Measurements from ENCODE around the gene CCDC33.

The CCDC33 gene

DNA sequence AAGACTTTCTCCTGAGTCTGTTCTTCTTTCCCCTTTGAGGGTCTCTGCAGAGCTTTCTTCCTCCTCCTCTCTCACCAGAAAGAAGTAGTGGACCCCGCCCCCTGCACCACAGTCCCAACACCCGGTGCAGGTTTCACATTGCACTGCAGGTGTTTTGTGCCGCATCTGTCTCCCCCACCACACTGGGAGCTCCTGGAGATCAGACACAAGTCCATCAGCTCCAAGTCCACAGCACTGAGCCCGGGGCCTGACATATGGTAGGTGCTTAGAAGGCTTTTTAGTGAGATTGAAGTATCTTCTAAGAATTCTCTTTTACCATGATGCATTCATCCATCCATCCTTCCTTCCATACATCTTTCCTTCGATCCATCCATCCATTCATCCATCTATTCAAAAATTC lies 43.4 kb upstream of the CCDC33 start:
- H3K36me3 ChIP-seq (replicated peaks; ENCODE audit: insufficient read depth, low read length), result no peaks in the 10 kb centered on the region
- H3K27me3 ChIP-seq (replicated peaks; ENCODE audit: insufficient read depth, low read length), result peaks cover 87% of the 10 kb centered on the region
- H3K4me3 ChIP-seq (ENCODE audit: low read length), result no peak overlapping the region
- no peaks in the 10 kb centered on the region for H3K4me1 ChIP-seq (ENCODE audit: low read length)
- no peak overlapping the region for H3K9ac ChIP-seq (ENCODE audit: low read length)
- no peaks in the 10 kb centered on the region for H3K9me3 ChIP-seq (replicated peaks; ENCODE audit: insufficient read depth, low read length)
- H3K9me2 ChIP-seq (replicated peaks; ENCODE audit: insufficient read depth, low read length), result no peaks in the 10 kb centered on the region
- DNase-seq, result no peak
- H3F3A ChIP-seq (ENCODE audit: insufficient read depth, low read length), result no peaks in the 10 kb centered on the region
- H3K27ac ChIP-seq (ENCODE audit: low read length), result no peak overlapping the region
- no peaks in the 10 kb centered on the region for H3K79me2 ChIP-seq (ENCODE audit: low read length)
- no peaks in the 10 kb centered on the region for H4K20me1 ChIP-seq (ENCODE audit: insufficient read depth, low read length)
- TF ChIP-seq EZH2 (optimal IDR thresholded peaks at IDR 0.05; ENCODE audit: low read depth, low read length) (no peak), EZH2phosphoT487 (IDR thresholded peaks at IDR 0.05; ENCODE audit: low read length) (no peak)
- TF ChIP-seq, protein P1, sequence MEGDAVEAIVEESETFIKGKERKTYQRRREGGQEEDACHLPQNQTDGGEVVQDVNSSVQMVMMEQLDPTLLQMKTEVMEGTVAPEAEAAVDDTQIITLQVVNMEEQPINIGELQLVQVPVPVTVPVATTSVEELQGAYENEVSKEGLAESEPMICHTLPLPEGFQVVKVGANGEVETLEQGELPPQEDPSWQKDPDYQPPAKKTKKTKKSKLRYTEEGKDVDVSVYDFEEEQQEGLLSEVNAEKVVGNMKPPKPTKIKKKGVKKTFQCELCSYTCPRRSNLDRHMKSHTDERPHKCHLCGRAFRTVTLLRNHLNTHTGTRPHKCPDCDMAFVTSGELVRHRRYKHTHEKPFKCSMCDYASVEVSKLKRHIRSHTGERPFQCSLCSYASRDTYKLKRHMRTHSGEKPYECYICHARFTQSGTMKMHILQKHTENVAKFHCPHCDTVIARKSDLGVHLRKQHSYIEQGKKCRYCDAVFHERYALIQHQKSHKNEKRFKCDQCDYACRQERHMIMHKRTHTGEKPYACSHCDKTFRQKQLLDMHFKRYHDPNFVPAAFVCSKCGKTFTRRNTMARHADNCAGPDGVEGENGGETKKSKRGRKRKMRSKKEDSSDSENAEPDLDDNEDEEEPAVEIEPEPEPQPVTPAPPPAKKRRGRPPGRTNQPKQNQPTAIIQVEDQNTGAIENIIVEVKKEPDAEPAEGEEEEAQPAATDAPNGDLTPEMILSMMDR (IDR thresholded peaks at IDR 0.05; ENCODE audit: low read length), result no peak
- H3K4me2 ChIP-seq (ENCODE audit: low read depth, low read length), result no peak overlapping the region
- no peak overlapping the region for H2AFZ ChIP-seq (ENCODE audit: low read length)

DNA sequence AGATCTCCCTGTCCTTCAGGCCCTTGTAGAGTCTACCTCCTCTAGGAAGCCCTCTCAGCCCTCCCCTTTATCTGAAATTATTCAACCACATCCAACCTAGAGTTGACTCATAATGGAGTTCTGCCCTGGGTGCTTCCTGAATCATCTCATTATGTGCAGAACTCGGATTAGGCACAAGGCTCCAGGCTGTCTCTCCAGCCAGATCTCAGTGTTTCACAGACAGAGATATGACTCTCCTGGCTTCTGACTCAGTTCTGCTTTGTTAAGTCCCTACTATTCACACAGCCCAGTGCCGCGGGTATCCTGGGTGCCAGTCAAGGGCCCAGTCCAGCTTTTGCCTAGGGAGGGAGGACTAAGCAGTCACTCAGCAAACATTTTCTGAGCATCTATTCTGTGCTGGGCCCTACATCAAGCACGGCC lies 42.8 kb upstream of the CCDC33 start:
- Histone ChIP-seq H3K4me2 (ENCODE audit: low read depth, low read length) (no peak overlapping the region), H3K27ac (ENCODE audit: low read length) (no peak overlapping the region)
- DNase-seq, result no peak

DNA sequence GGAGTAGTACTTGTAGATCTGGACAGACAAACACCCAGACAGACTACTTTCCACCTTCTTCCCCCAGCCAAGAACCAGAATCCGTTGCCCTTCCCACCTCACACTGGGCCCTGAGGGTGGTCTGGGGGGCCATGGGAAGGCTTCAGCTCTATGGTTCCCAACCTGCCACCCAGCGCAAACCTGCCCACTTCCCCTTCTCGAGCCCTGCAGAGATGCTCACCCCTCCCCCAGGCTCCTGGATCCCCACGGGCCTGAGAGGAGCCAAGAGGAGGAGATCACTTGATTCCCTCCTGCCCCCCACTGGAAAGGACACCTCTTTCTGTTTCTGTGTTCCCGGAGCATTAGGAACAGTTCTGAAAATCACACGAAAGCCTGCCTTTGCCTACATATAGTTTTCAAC lies 42.2 kb upstream of the CCDC33 start:
- no peak for DNase-seq
- Histone ChIP-seq H3K79me2 (ENCODE audit: low read length) (no peaks in the 10 kb centered on the region), H3K4me1 (ENCODE audit: low read length) (no peaks in the 10 kb centered on the region), H3F3A (ENCODE audit: insufficient read depth, low read length) (no peaks in the 10 kb centered on the region), H4K20me1 (ENCODE audit: insufficient read depth, low read length) (no peaks in the 10 kb centered on the region), H2AFZ (ENCODE audit: low read length) (no peak overlapping the region), H3K36me3 (replicated peaks; ENCODE audit: insufficient read depth, low read length) (no peaks in the 10 kb centered on the region), H3K9ac (ENCODE audit: low read length) (no peak overlapping the region), H3K27ac (ENCODE audit: low read length) (no peak overlapping the region), H3K27me3 (replicated peaks; ENCODE audit: insufficient read depth, low read length) (peaks cover 83% of the 10 kb centered on the region), H3K4me2 (ENCODE audit: low read depth, low read length) (no peak overlapping the region), H3K9me3 (replicated peaks; ENCODE audit: insufficient read depth, low read length) (no peaks in the 10 kb centered on the region), H3K9me2 (replicated peaks; ENCODE audit: insufficient read depth, low read length) (no peaks in the 10 kb centered on the region), H3K4me3 (ENCODE audit: low read length) (no peak overlapping the region)
- TF ChIP-seq, protein P1 (IDR thresholded peaks at IDR 0.05; ENCODE audit: low read length), result no peak
- TF ChIP-seq EZH2 (optimal IDR thresholded peaks at IDR 0.05; ENCODE audit: low read depth, low read length) (no peak), EZH2phosphoT487 (IDR thresholded peaks at IDR 0.05; ENCODE audit: low read length) (no peak)

More for the DNA sequence above, 42.8 kb upstream of the CCDC33 start:
- H3K9me3 ChIP-seq (replicated peaks; ENCODE audit: insufficient read depth, low read length), result no peaks in the 10 kb centered on the region
- no peak overlapping the region for H3K9ac ChIP-seq (ENCODE audit: low read length)
- H2AFZ ChIP-seq (ENCODE audit: low read length), result no peak overlapping the region
- no peaks in the 10 kb centered on the region for H3K79me2 ChIP-seq (ENCODE audit: low read length)
- no peaks in the 10 kb centered on the region for H3K9me2 ChIP-seq (replicated peaks; ENCODE audit: insufficient read depth, low read length)
- no peaks in the 10 kb centered on the region for H3F3A ChIP-seq (ENCODE audit: insufficient read depth, low read length)
- H4K20me1 ChIP-seq (ENCODE audit: insufficient read depth, low read length), result no peaks in the 10 kb centered on the region
- no peaks in the 10 kb centered on the region for H3K36me3 ChIP-seq (replicated peaks; ENCODE audit: insufficient read depth, low read length)
- peaks cover 83% of the 10 kb centered on the region for H3K27me3 ChIP-seq (replicated peaks; ENCODE audit: insufficient read depth, low read length)
- TF ChIP-seq EZH2phosphoT487 (IDR thresholded peaks at IDR 0.05; ENCODE audit: low read length), result no peak
- TF ChIP-seq, protein P1 (IDR thresholded peaks at IDR 0.05; ENCODE audit: low read length), result no peak
- TF ChIP-seq EZH2 (optimal IDR thresholded peaks at IDR 0.05; ENCODE audit: low read depth, low read length), result no peak
- no peaks in the 10 kb centered on the region for H3K4me1 ChIP-seq (ENCODE audit: low read length)
- H3K4me3 ChIP-seq (ENCODE audit: low read length), result no peak overlapping the region
